HG02852 (cell line): ENCODE measurements around the gene MRTFA.
A peak's percentile ranks its signal among the peaks of the same experiment; 100 is the strongest.
"Not testable (repeated sequence)": the region's sequence is repeated elsewhere in the genome, so short reads cannot be mapped to it uniquely, and the experiment has no call there.

Experiments used
- ATAC-seq: cut with Tn5 transposase; IDR thresholded peaks from one replicate; pipeline ENCODE4 v1.9.1; 2021; ENCODE audit warnings: mild to moderate bottlenecking, moderate library complexity; ENCODE audit not compliant: unreplicated experiment

Gene MRTFA

DNA sequence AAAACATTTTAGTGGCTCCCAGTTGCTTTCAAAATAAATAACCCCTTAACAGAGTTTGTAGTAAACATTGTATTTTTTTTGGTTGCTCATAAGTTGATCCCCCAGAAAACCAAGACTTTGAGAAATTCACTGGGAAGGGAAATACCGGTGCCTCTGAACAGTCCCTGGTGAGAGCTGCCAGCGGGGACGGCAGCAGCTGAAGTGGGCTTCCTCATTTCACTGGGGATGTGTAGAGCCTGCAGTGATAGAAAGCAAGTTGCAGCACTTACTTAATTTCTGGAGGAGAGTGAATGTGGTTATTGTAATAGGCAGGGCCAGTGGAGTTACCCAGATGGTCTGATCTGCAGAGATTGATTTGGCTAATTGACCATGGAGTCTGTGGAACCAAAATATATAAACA is 24.2 kb upstream of the MRTFA start:
- no peak for ATAC-seq

- no peak for ATAC-seq
Measured at GRCh38 chr22:40659166-40659565, 22.6 kb upstream of the MRTFA start.

DNA sequence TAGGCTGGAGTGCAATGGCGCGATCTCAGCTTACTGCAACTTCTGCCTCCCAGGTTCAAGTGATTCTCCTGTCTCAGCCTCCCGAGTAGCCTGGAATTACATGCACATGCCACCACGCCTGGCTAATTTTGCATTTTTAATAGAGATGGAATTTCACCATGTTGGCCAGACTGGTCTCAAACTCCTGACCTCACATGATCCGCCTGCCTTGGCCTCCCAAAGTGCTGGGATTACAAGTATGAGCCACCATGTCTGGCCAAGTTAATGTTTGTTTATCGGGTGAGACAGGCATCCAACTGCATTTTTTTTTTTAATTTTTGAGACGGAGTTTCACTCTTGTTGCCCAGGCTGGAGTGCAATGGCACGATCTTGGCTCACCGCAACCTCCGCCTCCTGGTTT is 20.1 kb upstream of the MRTFA start:
- not testable (repeated sequence) for ATAC-seq

GRCh38 chr22:40655941-40656340 is 19.4 kb upstream of the MRTFA start:
- not testable (repeated sequence) for ATAC-seq

GRCh38 chr22:40654522-40655167 is 18.1 kb upstream of the MRTFA start:
- ATAC-seq = no peak

- ATAC-seq = no peak
Measured at GRCh38 chr22:40653361-40653760, 16.8 kb upstream of the MRTFA start.

GRCh38 chr22:40651563-40652501 is 15.3 kb upstream of the MRTFA start:
- ATAC-seq = no peak

DNA sequence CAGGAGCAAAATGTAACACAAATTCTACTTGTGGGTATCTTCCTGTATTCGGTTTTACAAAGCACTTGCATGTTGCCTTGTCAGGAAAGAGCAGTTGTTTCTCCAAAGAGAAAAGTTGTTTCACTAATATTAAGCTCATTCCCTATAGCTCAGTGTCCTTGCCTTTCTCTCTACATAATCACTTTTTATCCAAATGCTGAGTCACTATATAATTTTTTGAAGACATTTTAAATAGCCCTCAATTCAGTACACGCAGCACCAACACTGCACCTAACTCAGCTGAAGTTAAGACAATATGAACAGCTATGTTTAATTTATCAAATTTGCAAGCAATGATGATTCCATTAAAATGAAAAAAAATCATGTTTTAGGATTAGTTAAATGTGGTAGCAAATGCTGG is 14.5 kb upstream of the MRTFA start:
- no peak for ATAC-seq

DNA sequence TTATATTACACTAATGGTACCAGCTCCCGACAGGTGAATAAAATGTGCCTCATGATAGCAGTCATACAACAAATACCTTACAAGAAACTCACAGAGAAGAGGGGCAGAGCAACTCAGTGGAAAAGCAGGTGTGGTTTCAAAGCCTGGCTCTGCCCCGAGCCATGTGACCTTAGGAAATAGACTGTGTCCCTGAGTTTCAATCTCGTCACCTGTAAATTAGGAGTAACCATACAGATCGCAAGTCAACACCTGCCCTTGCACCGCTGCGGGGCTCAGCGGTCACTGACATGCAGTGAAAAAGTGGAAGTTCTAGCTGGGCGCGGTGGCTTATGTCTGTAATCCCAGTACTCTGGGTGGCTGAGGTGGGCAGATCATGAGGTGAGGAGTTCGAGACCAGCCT is 11.9 kb upstream of the MRTFA start:
- no peak for ATAC-seq

- no peak for ATAC-seq
Measured at GRCh38 chr22:40645579-40646197, 9.2 kb upstream of the MRTFA start.

GRCh38 chr22:40642316-40642715 is 5.8 kb upstream of the MRTFA start:
- ATAC-seq = no peak

GRCh38 chr22:40641269-40641668 is 4.8 kb upstream of the MRTFA start:
- no peak for ATAC-seq

- ATAC-seq = no peak
Measured at GRCh38 chr22:40638261-40638660, 1.7 kb upstream of the MRTFA start.

GRCh38 chr22:40637183-40638150 is 948 bp upstream of the MRTFA start:
- peak; percentile 1 for ATAC-seq

- peak; percentile 12 for ATAC-seq
Measured at GRCh38 chr22:40635940-40636379, 559 bp downstream of the MRTFA start.

DNA sequence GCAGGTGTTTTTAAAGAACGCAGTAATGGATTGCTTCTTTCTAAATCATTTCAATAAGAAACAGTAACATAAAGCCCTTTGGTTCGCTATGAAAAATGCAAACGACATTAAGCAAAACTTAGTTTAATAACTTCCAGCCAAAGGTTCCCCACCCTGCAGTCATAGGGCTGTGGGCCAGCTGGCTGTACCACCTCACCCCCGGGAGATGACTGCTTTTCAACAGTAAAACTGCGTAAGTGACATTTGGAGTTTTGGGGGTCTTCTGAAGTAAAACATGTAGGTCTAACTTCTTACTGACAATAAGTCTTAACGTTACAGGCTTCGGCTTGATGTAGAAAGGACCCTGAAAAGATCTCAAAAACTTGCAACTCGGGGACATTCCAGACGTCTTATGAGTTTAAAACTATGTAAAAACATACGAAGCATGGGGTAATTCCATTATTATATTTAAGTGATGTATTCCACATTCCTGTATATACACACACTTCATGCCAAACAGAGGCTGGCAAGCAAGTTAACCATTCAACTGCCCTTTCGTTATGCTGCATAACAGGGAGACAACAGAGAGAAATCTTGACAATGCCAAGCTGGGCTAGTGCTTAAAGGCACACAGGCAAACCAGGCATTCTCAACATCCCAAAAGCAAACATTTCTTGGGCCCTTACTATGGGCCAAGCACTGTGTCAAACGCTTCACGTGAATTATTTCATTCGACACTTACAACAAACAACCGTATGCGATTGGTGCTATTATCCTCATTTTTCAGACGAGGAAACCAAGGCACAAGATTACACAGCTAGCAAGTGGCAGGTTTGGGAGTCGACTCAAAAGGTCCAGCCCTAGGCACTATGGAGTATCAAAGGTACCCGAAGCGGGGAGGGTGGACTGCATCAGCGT is 1.2 kb downstream of the MRTFA start:
- ATAC-seq = no peak

DNA sequence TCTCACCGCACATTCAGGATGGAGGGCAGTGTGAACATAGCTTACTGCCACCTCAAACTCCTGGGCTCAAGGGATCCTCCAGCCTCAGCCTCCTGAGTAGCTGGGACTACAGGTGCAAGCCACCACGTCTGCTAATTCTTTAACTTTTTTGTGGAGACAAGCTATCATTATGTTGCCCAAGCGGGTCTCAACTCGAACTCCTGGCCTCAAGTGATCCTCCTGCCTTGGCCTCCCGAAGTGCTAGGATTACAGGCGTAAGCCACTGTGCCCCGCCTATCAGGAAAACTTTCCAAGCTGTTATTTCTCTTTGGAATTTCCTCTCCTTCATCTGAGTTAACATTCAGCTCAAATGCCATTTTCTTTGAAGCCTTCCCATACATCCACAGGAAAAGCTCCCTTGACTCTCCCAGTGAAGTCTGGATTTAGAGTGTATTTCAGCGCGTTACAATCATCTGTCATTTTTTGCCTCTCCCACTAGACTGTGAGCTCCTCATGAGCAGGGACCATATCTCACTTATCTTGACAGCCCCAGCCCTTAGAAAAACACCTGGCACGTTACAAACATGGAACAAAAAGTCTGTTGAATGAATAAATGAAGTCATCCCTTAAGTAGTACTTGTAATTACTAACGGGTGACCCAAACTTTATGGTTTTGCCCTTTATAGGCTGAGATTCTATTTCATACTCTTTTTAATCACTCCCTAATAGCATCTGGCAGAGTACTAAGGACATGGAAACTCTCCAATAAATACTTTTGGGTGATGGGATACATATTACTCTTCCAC is 2.2 kb downstream of the MRTFA start:
- no peak for ATAC-seq

GRCh38 chr22:40633036-40633435 is 3.5 kb downstream of the MRTFA start:
- no peak for ATAC-seq

- ATAC-seq = no peak
Measured at GRCh38 chr22:40631925-40632324, 4.6 kb downstream of the MRTFA start.
